ENCODE data around the gene NBEA. TPM values are rescaled to one million over a fixed set of nuclear protein-coding genes. Genes with fewer than 3 reads are reported as not detected.

Gene NBEA
- total and polyA plus RNA-seq, 3 experiments from 2014 or later = 0.14 to 0.24 (median 0.20) TPM

- Histone ChIP-seq H3K4me1 (ENCODE audit: insufficient read depth, low read length) (no peaks in the 10 kb centered on the region), H3K4me3 (ENCODE audit: low read length) (no peak overlapping the region), H3K27ac (ENCODE audit: low read depth, low read length) (no peak overlapping the region), H3K27me3 (ENCODE audit: insufficient read depth, low read length, poor library complexity, severe bottlenecking) (no peaks in the 10 kb centered on the region), H3K36me3 (ENCODE audit: insufficient read depth, low read length) (no peaks in the 10 kb centered on the region), H3K9me3 (ENCODE audit: low read length) (no peaks in the 10 kb centered on the region)
- CTCF ChIA-PET = interaction anchor here (1.1 kb wide), 1 partner anchor 10 kb away, joined by 3 read pairs; no protein-coding TSS in a partner anchor
- H3K9me3 Mint-ChIP-seq = peaks cover 0 to 4% (median 0%) of the 10 kb centered on the region in 5 donors
- H3K4me1 Mint-ChIP-seq = no peaks in the 10 kb centered on the region
- DNase-seq = no peak
- peaks cover 0 to 2% (median 0%) of the 10 kb centered on the region in 3 donors for H3K36me3 Mint-ChIP-seq
- POLR2A ChIA-PET = no interaction called here
- no peaks in the 10 kb centered on the region for H3K27me3 Mint-ChIP-seq
- H3K4me3 Mint-ChIP-seq = no peak overlapping the region
- no peak overlapping the region for H3K27ac Mint-ChIP-seq
Measured at GRCh38 chr13:35596321-35597030, 654.4 kb downstream of the NBEA start.

- no peak overlapping the region for H3K4me3 ChIP-seq (ENCODE audit: low read length)
- Mint-ChIP-seq H3K27ac (no peak overlapping the region), H3K4me3 (no peak overlapping the region), H3K4me1 (no peaks in the 10 kb centered on the region), H3K9me3 (peaks cover 0 to 4% (median 3%) of the 10 kb centered on the region in 5 donors), H3K36me3 (no peaks in the 10 kb centered on the region), H3K27me3 (no peaks in the 10 kb centered on the region)
- no peaks in the 10 kb centered on the region for H3K9me3 ChIP-seq (ENCODE audit: low read length)
- no peaks in the 10 kb centered on the region for H3K27me3 ChIP-seq (ENCODE audit: insufficient read depth, low read length, poor library complexity, severe bottlenecking)
- H3K27ac ChIP-seq (ENCODE audit: low read depth, low read length) = no peak overlapping the region
- ChIA-PET POLR2A (no interaction called here), CTCF (no interaction called here)
- H3K4me1 ChIP-seq (ENCODE audit: insufficient read depth, low read length) = no peaks in the 10 kb centered on the region
- no peak for DNase-seq
- no peaks in the 10 kb centered on the region for H3K36me3 ChIP-seq (ENCODE audit: insufficient read depth, low read length)
Measured at GRCh38 chr13:35597451-35597850, 655.4 kb downstream of the NBEA start.

GRCh38 chr13:35598233-35598632 lies 656.2 kb downstream of the NBEA start:
- no peaks in the 10 kb centered on the region for H3K36me3 Mint-ChIP-seq
- Histone ChIP-seq H3K4me1 (ENCODE audit: insufficient read depth, low read length) (no peaks in the 10 kb centered on the region), H3K9me3 (ENCODE audit: low read length) (no peaks in the 10 kb centered on the region), H3K36me3 (ENCODE audit: insufficient read depth, low read length) (no peaks in the 10 kb centered on the region), H3K27ac (ENCODE audit: low read depth, low read length) (no peak overlapping the region), H3K4me3 (ENCODE audit: low read length) (no peak overlapping the region), H3K27me3 (ENCODE audit: insufficient read depth, low read length, poor library complexity, severe bottlenecking) (no peaks in the 10 kb centered on the region)
- no peak overlapping the region for H3K4me3 Mint-ChIP-seq
- no peaks in the 10 kb centered on the region for H3K4me1 Mint-ChIP-seq
- CTCF ChIA-PET = no interaction called here
- POLR2A ChIA-PET = no interaction called here
- peaks cover 0 to 12% (median 3%) of the 10 kb centered on the region in 5 donors for H3K9me3 Mint-ChIP-seq
- H3K27me3 Mint-ChIP-seq = no peaks in the 10 kb centered on the region
- no peak overlapping the region for H3K27ac Mint-ChIP-seq
- no peak for DNase-seq

- CTCF ChIA-PET = no interaction called here
- H3K9me3 Mint-ChIP-seq = peaks cover 0 to 12% (median 3%) of the 10 kb centered on the region in 5 donors
- no peak overlapping the region for H3K4me3 Mint-ChIP-seq
- no peak for DNase-seq
- Histone ChIP-seq H3K27ac (ENCODE audit: low read depth, low read length) (no peak overlapping the region), H3K36me3 (ENCODE audit: insufficient read depth, low read length) (no peaks in the 10 kb centered on the region), H3K27me3 (ENCODE audit: insufficient read depth, low read length, poor library complexity, severe bottlenecking) (no peaks in the 10 kb centered on the region), H3K9me3 (ENCODE audit: low read length) (no peaks in the 10 kb centered on the region), H3K4me3 (ENCODE audit: low read length) (no peak overlapping the region), H3K4me1 (ENCODE audit: insufficient read depth, low read length) (no peaks in the 10 kb centered on the region)
- H3K36me3 Mint-ChIP-seq = no peaks in the 10 kb centered on the region
- POLR2A ChIA-PET = no interaction called here
- no peaks in the 10 kb centered on the region for H3K27me3 Mint-ChIP-seq
- H3K4me1 Mint-ChIP-seq = no peaks in the 10 kb centered on the region
- H3K27ac Mint-ChIP-seq = no peak overlapping the region
Measured at GRCh38 chr13:35598790-35599369, 656.8 kb downstream of the NBEA start.

GRCh38 chr13:35599384-35599783 lies 657.3 kb downstream of the NBEA start:
- H3K27ac ChIP-seq (ENCODE audit: low read depth, low read length) = no peak overlapping the region
- no peak overlapping the region for H3K4me3 ChIP-seq (ENCODE audit: low read length)
- H3K4me1 ChIP-seq (ENCODE audit: insufficient read depth, low read length) = no peaks in the 10 kb centered on the region
- no peak overlapping the region for H3K4me3 Mint-ChIP-seq
- ChIA-PET POLR2A (no interaction called here), CTCF (no interaction called here)
- H3K9me3 Mint-ChIP-seq = peaks cover 0 to 12% (median 3%) of the 10 kb centered on the region in 5 donors
- no peaks in the 10 kb centered on the region for H3K36me3 ChIP-seq (ENCODE audit: insufficient read depth, low read length)
- no peaks in the 10 kb centered on the region for H3K9me3 ChIP-seq (ENCODE audit: low read length)
- H3K27ac Mint-ChIP-seq = no peak overlapping the region
- no peaks in the 10 kb centered on the region for H3K27me3 ChIP-seq (ENCODE audit: insufficient read depth, low read length, poor library complexity, severe bottlenecking)
- no peaks in the 10 kb centered on the region for H3K27me3 Mint-ChIP-seq
- DNase-seq = no peak
- H3K4me1 Mint-ChIP-seq = no peaks in the 10 kb centered on the region
- H3K36me3 Mint-ChIP-seq = no peaks in the 10 kb centered on the region

GRCh38 chr13:35600137-35600536 lies 658.1 kb downstream of the NBEA start:
- no peak for DNase-seq
- Mint-ChIP-seq H3K36me3 (no peaks in the 10 kb centered on the region), H3K27ac (no peak overlapping the region), H3K4me1 (no peaks in the 10 kb centered on the region), H3K9me3 (peaks cover 0 to 12% (median 3%) of the 10 kb centered on the region in 5 donors), H3K27me3 (no peaks in the 10 kb centered on the region), H3K4me3 (no peak overlapping the region)
- Histone ChIP-seq H3K27ac (ENCODE audit: low read depth, low read length) (no peak overlapping the region), H3K27me3 (ENCODE audit: insufficient read depth, low read length, poor library complexity, severe bottlenecking) (no peaks in the 10 kb centered on the region), H3K9me3 (ENCODE audit: low read length) (no peaks in the 10 kb centered on the region), H3K4me1 (ENCODE audit: insufficient read depth, low read length) (no peaks in the 10 kb centered on the region), H3K36me3 (ENCODE audit: insufficient read depth, low read length) (no peaks in the 10 kb centered on the region), H3K4me3 (ENCODE audit: low read length) (no peak overlapping the region)
- CTCF ChIA-PET = no interaction called here
- POLR2A ChIA-PET = no interaction called here

GRCh38 chr13:35603593-35604285 lies 661.7 kb downstream of the NBEA start:
- Histone ChIP-seq H3K36me3 (ENCODE audit: insufficient read depth, low read length) (no peaks in the 10 kb centered on the region), H3K9me3 (ENCODE audit: low read length) (no peaks in the 10 kb centered on the region), H3K27ac (ENCODE audit: low read depth, low read length) (no peak overlapping the region), H3K27me3 (ENCODE audit: insufficient read depth, low read length, poor library complexity, severe bottlenecking) (no peaks in the 10 kb centered on the region), H3K4me1 (ENCODE audit: insufficient read depth, low read length) (no peaks in the 10 kb centered on the region), H3K4me3 (ENCODE audit: low read length) (no peak overlapping the region)
- no peak for DNase-seq
- Mint-ChIP-seq H3K27ac (no peak overlapping the region), H3K36me3 (no peaks in the 10 kb centered on the region), H3K4me3 (no peak overlapping the region), H3K9me3 (peaks cover 0 to 12% (median 0%) of the 10 kb centered on the region in 5 donors), H3K4me1 (no peaks in the 10 kb centered on the region), H3K27me3 (no peaks in the 10 kb centered on the region)
- CTCF ChIA-PET = interaction anchor here (1.4 kb wide), 1 partner anchor 16 kb away, joined by 4 read pairs; no protein-coding TSS in a partner anchor
- POLR2A ChIA-PET = no interaction called here

- DNase-seq = no peak
- Histone ChIP-seq H3K9me3 (ENCODE audit: low read length) (no peaks in the 10 kb centered on the region), H3K4me1 (ENCODE audit: insufficient read depth, low read length) (no peaks in the 10 kb centered on the region), H3K36me3 (ENCODE audit: insufficient read depth, low read length) (no peaks in the 10 kb centered on the region), H3K27ac (ENCODE audit: low read depth, low read length) (no peak overlapping the region), H3K4me3 (ENCODE audit: low read length) (no peak overlapping the region), H3K27me3 (ENCODE audit: insufficient read depth, low read length, poor library complexity, severe bottlenecking) (no peaks in the 10 kb centered on the region)
- Mint-ChIP-seq H3K9me3 (peaks cover 0 to 2% (median 0%) of the 10 kb centered on the region in 5 donors), H3K27me3 (no peaks in the 10 kb centered on the region), H3K36me3 (peaks cover 0 to 3% (median 0%) of the 10 kb centered on the region in 3 donors), H3K27ac (no peak overlapping the region), H3K4me1 (no peaks in the 10 kb centered on the region), H3K4me3 (no peak overlapping the region)
- ChIA-PET POLR2A (no interaction called here), CTCF (no interaction called here)
Measured at GRCh38 chr13:35614666-35615065, 672.6 kb downstream of the NBEA start.

All from CD8-positive, alpha-beta memory T cell (primary cell).